NB4 (cell line): Measurements from ENCODE around the gene SPRED3.
"Not testable (repeated sequence)": the region's sequence is repeated elsewhere in the genome, so short reads cannot be mapped to it uniquely, and the experiment has no call there.

ENCODE experiments used
- DNase-seq: peaks from one replicate; pipeline ENCODE4 v3.0.0; 2010; ENCODE audit warnings: low read depth
- H3K4me3 ChIP-seq: one replicate; pipeline ENCODE4 v1.5.1; 2011; ENCODE audit warnings: mild to moderate bottlenecking, low read depth, low read length, moderate library complexity
- CTCF ChIP-seq: IDR thresholded peaks from one replicate; pipeline ENCODE4 v1.5.1; 2012; ENCODE audit warnings: low read depth, low read length
- MAX ChIP-seq: IDR thresholded peaks from 2 replicates; pipeline ENCODE4 v1.6.1; 2011; ENCODE audit warnings: low read depth, low read length
- MYC ChIP-seq: IDR thresholded peaks from 2 replicates; pipeline ENCODE4 v1.6.1; 2011; ENCODE audit warnings: low read depth, low read length
- POLR2A ChIP-seq: IDR thresholded peaks from 2 replicates; pipeline ENCODE4 v1.6.1; 2011; ENCODE audit warnings: mild to moderate bottlenecking; ENCODE audit not compliant: insufficient read length; ENCODE audit errors: extremely low read depth

The SPRED3 gene

GRCh38 chr19:38405276-38405675 is 16.8 kb downstream of the SPRED3 start:
- DNase-seq = no peak
- no peak for TF ChIP-seq CTCF
- no peak overlapping the region for H3K4me3 ChIP-seq

GRCh38 chr19:38409631-38410133 is 21.2 kb downstream of the SPRED3 start:
- no peak for DNase-seq
- no peak for TF ChIP-seq CTCF
- TF ChIP-seq POLR2A = no peak
- no peak for TF ChIP-seq MAX
- TF ChIP-seq MYC = no peak
- no peak overlapping the region for H3K4me3 ChIP-seq

- not testable (repeated sequence) for DNase-seq, H3K4me3 ChIP-seq
Measured at GRCh38 chr19:38410407-38410806, 21.9 kb downstream of the SPRED3 start.

- no peak overlapping the region for H3K4me3 ChIP-seq
- TF ChIP-seq MYC = no peak
- TF ChIP-seq POLR2A = no peak
- TF ChIP-seq MAX = no peak
- TF ChIP-seq CTCF = no peak
- no peak for DNase-seq
Measured at GRCh38 chr19:38411041-38411712, 22.7 kb downstream of the SPRED3 start.

GRCh38 chr19:38411898-38412297 is 23.4 kb downstream of the SPRED3 start:
- not testable (repeated sequence) for DNase-seq

GRCh38 chr19:38412491-38412890 is 24.0 kb downstream of the SPRED3 start:
- TF ChIP-seq POLR2A (no peak), MYC (no peak), CTCF (no peak), MAX (no peak)
- no peak for DNase-seq
- H3K4me3 ChIP-seq = no peak overlapping the region

More at GRCh38 chr19:38411898-38412297, 23.4 kb downstream of the SPRED3 start:
- not testable (repeated sequence) for H3K4me3 ChIP-seq

- H3K4me3 ChIP-seq = no peak overlapping the region
- TF ChIP-seq CTCF (no peak), MAX (no peak), MYC (no peak), POLR2A (no peak)
- DNase-seq = no peak
Measured at GRCh38 chr19:38412961-38413360, 24.5 kb downstream of the SPRED3 start.
